PFSK-1 (cell line): ENCODE data around the gene KLHDC7A.

Experiments used
- FOXP2 ChIP-seq: optimal IDR thresholded peaks from 2 replicates; pipeline ENCODE3; 2011; ENCODE audit warnings: borderline replicate concordance, control low read depth, inconsistent platforms; ENCODE audit not compliant: insufficient read depth; ENCODE audit errors: extremely low read length, extremely low read depth
- POLR2AphosphoS5 ChIP-seq: IDR thresholded peaks from 2 replicates; pipeline ENCODE4 v1.6.1; 2012; ENCODE audit warnings: low read depth, mild to moderate bottlenecking, control low read depth, low read length, moderate library complexity
- SIN3A ChIP-seq: IDR thresholded peaks from 2 replicates; pipeline ENCODE4 v1.6.1; 2012; ENCODE audit warnings: mild to moderate bottlenecking, low read length, moderate library complexity, borderline replicate concordance; ENCODE audit not compliant: insufficient read depth
- TAF1 ChIP-seq: IDR thresholded peaks from 2 replicates; pipeline ENCODE4 v1.6.1; 2012; ENCODE audit warnings: low read length, control low read depth, borderline replicate concordance; ENCODE audit not compliant: insufficient read depth
- TF ChIP-seq, protein P1 (sequence below), 2 experiments: IDR thresholded peaks; 2 replicates each; pipeline versions ENCODE4 v1.6.1 to v1.8.0; 2011 to 2012; ENCODE audit warnings: low read depth in 2 of 2, low read length in 2 of 2, control low read depth in 1 of 2, inconsistent platforms in 1 of 2, mild to moderate bottlenecking in 1 of 2, moderate library complexity in 1 of 2; ENCODE audit not compliant: insufficient read depth in 1 of 2

Gene KLHDC7A

DNA sequence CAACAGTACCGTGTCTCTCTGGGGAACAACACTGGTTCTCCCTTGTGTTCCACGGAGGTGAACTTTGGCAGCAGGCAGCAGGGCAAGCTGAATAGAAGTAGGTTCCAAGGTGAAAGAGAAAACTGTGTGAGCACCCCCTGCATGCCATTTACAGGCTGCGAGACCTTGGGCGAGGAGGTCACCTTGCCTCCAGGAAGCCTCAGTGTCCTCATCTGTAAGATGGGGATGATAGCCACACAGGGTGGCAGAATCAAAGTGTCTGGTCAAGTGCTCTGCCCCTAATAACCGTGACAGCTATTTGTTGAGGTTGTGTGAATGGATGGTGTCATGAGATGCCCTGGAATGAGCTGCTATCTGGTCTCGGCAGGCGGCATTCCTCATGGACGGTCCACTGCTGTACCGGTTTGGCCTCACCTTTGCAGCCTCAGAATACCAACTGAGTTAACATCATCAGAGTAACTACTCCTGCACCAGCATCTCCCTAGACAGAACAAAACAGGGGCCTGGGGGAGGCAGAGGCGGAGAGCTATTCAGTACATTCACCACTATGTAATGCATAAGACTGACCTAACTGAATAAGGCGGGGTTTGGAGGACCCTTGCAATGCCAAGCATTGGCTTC lies 7.4 kb upstream of the KLHDC7A start:
- TF ChIP-seq, protein P1, sequence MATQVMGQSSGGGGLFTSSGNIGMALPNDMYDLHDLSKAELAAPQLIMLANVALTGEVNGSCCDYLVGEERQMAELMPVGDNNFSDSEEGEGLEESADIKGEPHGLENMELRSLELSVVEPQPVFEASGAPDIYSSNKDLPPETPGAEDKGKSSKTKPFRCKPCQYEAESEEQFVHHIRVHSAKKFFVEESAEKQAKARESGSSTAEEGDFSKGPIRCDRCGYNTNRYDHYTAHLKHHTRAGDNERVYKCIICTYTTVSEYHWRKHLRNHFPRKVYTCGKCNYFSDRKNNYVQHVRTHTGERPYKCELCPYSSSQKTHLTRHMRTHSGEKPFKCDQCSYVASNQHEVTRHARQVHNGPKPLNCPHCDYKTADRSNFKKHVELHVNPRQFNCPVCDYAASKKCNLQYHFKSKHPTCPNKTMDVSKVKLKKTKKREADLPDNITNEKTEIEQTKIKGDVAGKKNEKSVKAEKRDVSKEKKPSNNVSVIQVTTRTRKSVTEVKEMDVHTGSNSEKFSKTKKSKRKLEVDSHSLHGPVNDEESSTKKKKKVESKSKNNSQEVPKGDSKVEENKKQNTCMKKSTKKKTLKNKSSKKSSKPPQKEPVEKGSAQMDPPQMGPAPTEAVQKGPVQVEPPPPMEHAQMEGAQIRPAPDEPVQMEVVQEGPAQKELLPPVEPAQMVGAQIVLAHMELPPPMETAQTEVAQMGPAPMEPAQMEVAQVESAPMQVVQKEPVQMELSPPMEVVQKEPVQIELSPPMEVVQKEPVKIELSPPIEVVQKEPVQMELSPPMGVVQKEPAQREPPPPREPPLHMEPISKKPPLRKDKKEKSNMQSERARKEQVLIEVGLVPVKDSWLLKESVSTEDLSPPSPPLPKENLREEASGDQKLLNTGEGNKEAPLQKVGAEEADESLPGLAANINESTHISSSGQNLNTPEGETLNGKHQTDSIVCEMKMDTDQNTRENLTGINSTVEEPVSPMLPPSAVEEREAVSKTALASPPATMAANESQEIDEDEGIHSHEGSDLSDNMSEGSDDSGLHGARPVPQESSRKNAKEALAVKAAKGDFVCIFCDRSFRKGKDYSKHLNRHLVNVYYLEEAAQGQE (IDR thresholded peaks at IDR 0.05; ENCODE audit: insufficient read depth in 1 of 2, low read depth in 2 of 2, low read length in 2 of 2) = no peak
- no peak for TF ChIP-seq FOXP2
- TF ChIP-seq POLR2AphosphoS5 = no peak
- TF ChIP-seq SIN3A = no peak
- TF ChIP-seq TAF1 = no peak

DNA sequence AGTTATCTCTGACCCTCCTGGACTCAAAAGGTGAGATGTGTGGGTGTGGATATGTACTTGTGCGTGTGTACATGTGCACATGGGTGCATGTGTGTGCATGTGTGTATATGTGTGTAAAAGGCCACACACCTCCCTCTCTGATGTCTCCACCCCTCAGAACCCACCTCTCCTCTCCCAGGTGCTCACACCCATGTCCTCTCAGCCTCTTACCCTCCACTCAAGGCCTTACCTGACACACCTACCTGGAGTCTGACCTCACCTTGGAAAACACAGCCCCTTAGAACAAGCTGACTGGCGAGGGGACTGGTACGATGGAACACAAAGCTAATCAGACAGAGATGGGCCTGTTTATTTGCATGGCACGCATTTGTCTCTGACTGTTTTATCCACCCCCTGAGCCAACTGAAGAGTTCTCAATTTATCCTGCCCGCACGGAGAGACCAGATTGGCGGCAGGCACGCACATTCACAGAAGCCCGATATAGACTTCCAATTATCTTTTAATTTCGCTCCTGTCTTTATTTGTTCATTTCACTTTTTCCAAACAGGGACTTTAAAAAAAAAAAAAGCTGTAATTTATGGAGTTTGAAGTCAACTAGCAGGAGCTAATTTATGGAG lies 6.1 kb upstream of the KLHDC7A start:
- TF ChIP-seq FOXP2 (no peak), POLR2AphosphoS5 (no peak), SIN3A (no peak), TAF1 (no peak)
- TF ChIP-seq, protein P1 (IDR thresholded peaks at IDR 0.05; ENCODE audit: insufficient read depth in 1 of 2, low read depth in 2 of 2, low read length in 2 of 2) = no peak

DNA sequence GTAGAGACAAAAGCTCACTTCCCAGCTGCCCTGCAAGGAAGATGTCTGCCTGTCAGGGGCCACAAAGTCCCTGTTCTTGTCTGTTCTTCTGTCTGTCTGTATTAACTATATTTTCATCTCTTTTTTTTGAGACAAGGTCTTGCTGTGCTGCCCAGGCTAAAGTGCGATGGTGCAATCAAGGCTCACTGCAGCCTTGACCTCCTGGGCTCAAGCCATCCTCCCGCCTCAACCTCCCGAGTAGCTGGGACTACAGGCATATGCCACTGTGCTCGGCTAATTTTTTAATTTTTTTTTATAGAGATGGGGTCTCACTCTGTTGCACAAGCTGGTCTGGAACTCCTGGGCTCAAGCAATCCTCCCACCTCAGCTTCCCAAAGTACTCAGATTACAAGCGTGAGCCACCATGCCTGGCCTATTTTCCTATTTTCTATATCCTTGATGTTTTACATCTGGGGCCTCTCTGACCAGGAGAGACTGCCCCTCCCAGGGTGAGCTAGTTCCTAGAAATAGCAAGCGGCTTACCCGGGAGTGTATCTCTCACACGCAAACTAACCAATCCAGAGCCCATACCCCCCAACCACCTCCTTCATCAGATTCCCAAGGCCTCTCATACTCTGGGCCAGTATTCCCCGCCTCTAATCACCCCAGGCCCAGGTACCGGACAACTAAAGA lies 5.4 kb upstream of the KLHDC7A start:
- TF ChIP-seq SIN3A (no peak), FOXP2 (no peak), TAF1 (no peak)

DNA sequence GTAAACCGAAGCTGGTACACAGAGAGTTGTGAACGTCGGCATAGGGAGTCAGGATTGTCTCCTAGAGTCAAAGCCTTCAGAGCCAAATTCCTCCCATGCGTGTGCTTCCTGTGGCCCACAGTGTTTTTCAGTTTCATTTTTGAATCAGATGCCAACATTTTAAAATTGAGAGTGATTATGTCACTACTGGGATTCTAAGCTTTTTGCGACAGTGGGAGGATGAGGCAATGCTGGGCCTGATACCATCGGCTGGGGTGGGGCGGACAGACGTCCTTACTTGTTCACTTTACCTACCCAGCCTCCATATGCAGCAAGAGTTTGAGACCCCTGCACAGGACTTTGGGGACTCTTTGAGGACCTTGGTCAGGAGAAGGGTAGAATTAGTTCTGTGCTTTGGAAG lies 1.3 kb upstream of the KLHDC7A start:
- TF ChIP-seq FOXP2 (no peak), TAF1 (no peak), SIN3A (no peak), POLR2AphosphoS5 (no peak)
- TF ChIP-seq, protein P1 (IDR thresholded peaks at IDR 0.05; ENCODE audit: insufficient read depth in 1 of 2, low read depth in 2 of 2, low read length in 2 of 2) = no peak

DNA sequence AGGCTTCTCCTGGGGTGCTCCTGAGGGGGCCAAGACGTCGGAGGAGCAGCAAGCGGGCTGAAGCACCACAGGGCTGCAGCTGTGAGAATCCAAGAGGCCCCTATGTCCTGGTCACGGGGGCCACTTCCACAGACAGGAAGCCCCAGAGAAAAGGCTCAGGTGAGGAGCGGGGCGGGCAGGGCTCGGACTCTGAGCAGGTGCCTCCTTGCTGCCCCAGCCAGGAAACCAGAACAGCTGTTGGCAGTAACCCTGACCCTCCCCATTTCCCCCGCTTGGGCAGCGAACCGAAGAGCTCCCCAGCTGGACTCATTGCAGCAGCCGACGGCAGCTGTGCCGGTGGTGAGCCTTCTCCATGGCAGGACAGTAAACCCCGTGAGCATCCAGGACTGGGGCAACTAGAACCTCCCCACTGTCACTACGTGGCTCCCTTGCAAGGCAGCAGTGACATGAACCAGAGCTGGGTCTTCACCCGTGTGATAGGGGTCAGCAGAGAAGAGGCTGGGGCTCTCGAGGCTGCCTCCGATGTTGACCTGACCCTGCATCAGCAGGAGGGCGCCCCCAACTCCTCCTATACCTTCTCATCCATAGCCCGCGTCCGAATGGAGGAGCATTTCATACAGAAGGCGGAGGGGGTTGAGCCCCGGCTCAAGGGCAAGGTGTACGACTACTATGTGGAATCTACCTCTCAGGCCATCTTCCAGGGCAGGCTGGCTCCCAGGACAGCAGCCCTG lies 625 bp downstream of the KLHDC7A start:
- TF ChIP-seq POLR2AphosphoS5 = no peak
- TF ChIP-seq, protein P1 (IDR thresholded peaks at IDR 0.05; ENCODE audit: insufficient read depth in 1 of 2, low read depth in 2 of 2, low read length in 2 of 2) = no peak
- no peak for TF ChIP-seq TAF1
- no peak for TF ChIP-seq SIN3A
- no peak for TF ChIP-seq FOXP2
